Fibroblast of the aortic adventitia (primary cell): ENCODE results near the gene ARF6. TPM values are rescaled to one million over a fixed set of nuclear protein-coding genes. Genes with fewer than 3 reads are reported as not detected.

Source experiments
- DNase-seq: peaks from one replicate; pipeline ENCODE4 v3.0.0-alpha.2; 2010; ENCODE audit warnings: low read depth
- H3K4me3 ChIP-seq: 2 replicates; pipeline ENCODE4 v1.5.1; 2011; ENCODE audit warnings: low read depth, mild to moderate bottlenecking, control low read depth, low read length, moderate library complexity
- CTCF ChIP-seq: IDR thresholded peaks from 2 replicates; pipeline ENCODE4 v1.5.1; 2011; ENCODE audit warnings: mild to moderate bottlenecking, low read length, control low read depth, inconsistent platforms; ENCODE audit not compliant: insufficient read depth
- total RNA-seq: library from RNA; depleted of rRNA; stranded (reverse); fragments of >200 nt; gene quantifications from 2 replicates; pipeline ENCODE4 v1.2.3, GENCODE V29; 2012; ENCODE audit warnings: low replicate concordance

Gene ARF6
- 101 and 130 TPM in 2 replicates for total RNA-seq

GRCh38 chr14:49892636-49893308, at the start of gene ARF6:
Gene ARF6 (plus strand): TSS chr14:49893082. CDS start chr14:49893737, 655 bp downstream.
- peak; percentile 96 for DNase-seq
- H3K4me3 ChIP-seq, result peak within 1 kb of the TSS; percentile 90
- TF ChIP-seq CTCF, result peak; percentile 19

- no peak overlapping the region for H3K4me3 ChIP-seq
- no peak for DNase-seq
- no peak for TF ChIP-seq CTCF
Observed at GRCh38 chr14:49849213-49849847, 43.6 kb upstream of the ARF6 start.

- H3K4me3 ChIP-seq, result peak overlapping the region; percentile 99
- DNase-seq, result peak; percentile 10
- no peak for TF ChIP-seq CTCF
Observed at GRCh38 chr14:49851813-49852212, 41.1 kb upstream of the ARF6 start.

GRCh38 chr14:49852301-49853157, 40.4 kb upstream of the ARF6 start, which contains the start of gene NEMF:
Gene NEMF (minus strand): TSS chr14:49852788. CDS start chr14:49852753, 35 bp downstream.
- peak within 1 kb of the TSS; percentile 99 for H3K4me3 ChIP-seq
- peak; percentile 76 for TF ChIP-seq CTCF
- peak; percentile 93 for DNase-seq

GRCh38 chr14:49853158-49853477, 39.8 kb upstream of the ARF6 start:
- no peak for DNase-seq
- no peak for TF ChIP-seq CTCF

GRCh38 chr14:49853572-49854375, 39.1 kb upstream of the ARF6 start:
- peak; percentile 74 for TF ChIP-seq CTCF
- peak overlapping the region; percentile 38 for H3K4me3 ChIP-seq
- DNase-seq, result peak; percentile 86

More at GRCh38 chr14:49853158-49853477, 39.8 kb upstream of the ARF6 start:
- peak overlapping the region; percentile 99 for H3K4me3 ChIP-seq
